GM23248 (cell line): ENCODE results near the gene SETD5. TPM values are rescaled to one million over a fixed set of nuclear protein-coding genes. Genes with fewer than 3 reads are reported as not detected.
A peak's percentile ranks its signal among the peaks of the same experiment; 100 is the strongest.

Experiments
- DNase-seq: peaks from one replicate; pipeline ENCODE4 v3.0.0-alpha.2; 2015
- H2AFZ ChIP-seq: fragments of 200-600 bp; sonication (generic); 2 replicates; pipeline ENCODE4 v1.6.1; 2016; ENCODE audit warnings: antibody characterized with exemption
- H3F3A ChIP-seq: fragments of 200-600 bp; sonication (generic); 2 replicates; pipeline ENCODE4 v1.6.1; 2016; ENCODE audit warnings: mild to moderate bottlenecking, antibody characterized with exemption, mixed run types; ENCODE audit not compliant: insufficient read depth
- H3K27ac ChIP-seq: fragments of 200-600 bp; sonication (generic); 2 replicates; pipeline ENCODE4 v1.5.1; 2016; ENCODE audit warnings: mild to moderate bottlenecking
- H3K27me3 ChIP-seq: fragments of 200-600 bp; sonication (generic); replicated peaks from 2 replicates; pipeline ENCODE4 v1.6.1; 2016; ENCODE audit warnings: mild to moderate bottlenecking; ENCODE audit not compliant: insufficient read depth
- H3K36me3 ChIP-seq: fragments of 200-600 bp; sonication (generic); 2 replicates; pipeline ENCODE4 v1.6.1; 2016; ENCODE audit warnings: low read depth, mild to moderate bottlenecking
- H3K4me1 ChIP-seq: fragments of 200-600 bp; sonication (generic); 2 replicates; pipeline ENCODE4 v1.6.1; 2016; ENCODE audit warnings: mild to moderate bottlenecking; ENCODE audit not compliant: insufficient read depth
- H3K4me2 ChIP-seq: fragments of 200-600 bp; sonication (generic); one replicate; pipeline ENCODE4 v1.6.1; 2016; ENCODE audit warnings: mild to moderate bottlenecking; ENCODE audit not compliant: unreplicated experiment
- H3K4me3 ChIP-seq: fragments of 200-600 bp; sonication (generic); 2 replicates; pipeline ENCODE4 v1.5.1; 2016; ENCODE audit warnings: mild to moderate bottlenecking
- H3K79me2 ChIP-seq: fragments of 200-600 bp; sonication (generic); 2 replicates; pipeline ENCODE4 v1.6.1; 2016; ENCODE audit warnings: mild to moderate bottlenecking; ENCODE audit not compliant: insufficient read depth
- H3K9ac ChIP-seq: fragments of 200-600 bp; sonication (generic); 2 replicates; pipeline ENCODE4 v1.6.1; 2016; ENCODE audit warnings: mild to moderate bottlenecking
- H3K9me2 ChIP-seq: fragments of 200-600 bp; sonication (generic); 2 replicates; pipeline ENCODE4 v1.6.1; 2016; ENCODE audit warnings: mixed run types, mild to moderate bottlenecking, moderate library complexity; ENCODE audit not compliant: insufficient read depth
- H3K9me3 ChIP-seq: fragments of 200-600 bp; sonication (generic); one replicate; pipeline ENCODE4 v1.6.1; 2017; ENCODE audit warnings: low read depth
- H4K20me1 ChIP-seq: fragments of 200-600 bp; sonication (generic); 2 replicates; pipeline ENCODE4 v1.6.0; 2016; ENCODE audit not compliant: insufficient read depth
- EZH2 ChIP-seq: fragments of 200-600 bp; sonication (generic); IDR thresholded peaks from 2 replicates; pipeline ENCODE4 v1.6.1; 2018; ENCODE audit warnings: antibody characterized with exemption, mild to moderate bottlenecking; ENCODE audit not compliant: insufficient read depth, poor library complexity, severe bottlenecking
- EZH2phosphoT487 ChIP-seq: fragments of 200-600 bp; sonication (generic); IDR thresholded peaks from 2 replicates; pipeline ENCODE4 v1.6.1; 2018; ENCODE audit warnings: antibody characterized with exemption, moderate library complexity, mild to moderate bottlenecking, low read depth; ENCODE audit not compliant: insufficient read depth
- WGBS, 2 experiments: methylation state at CpG; one replicate each; pipeline ENCODE4 v1.1.6; 2015 to 2017; ENCODE audit warnings: low lambda C conversion rate in 2 of 2, low coverage in 1 of 2; ENCODE audit errors: missing lambda C conversion rate in 2 of 2; 5-methylcytosine and 5-hydroxymethylcytosine counted together
- in situ Hi-C: fragments of 300-500 bp; cut with MboI; formaldehyde crosslinking; loops from 2 replicates; pipeline ENCODE4 v1.15.0; 2020
- polyA plus RNA-seq: library from polyadenylated mRNA; unstranded; fragments of >200 nt; fragmentation: Nextera tagmentation; extraction: Ambion mirVana; gene quantifications from 2 replicates; pipeline ENCODE4 v1.2.1, GENCODE V29; 2016
- total RNA-seq: library from RNA; depleted of rRNA; stranded (reverse); fragments of >200 nt; shearing (Covaris generic); gene quantifications from 2 replicates; pipeline ENCODE4 v1.2.3, GENCODE V29; 2014

SETD5 gene
- total and polyA plus RNA-seq, 2 experiments from 2014 or later, result 35.0 to 45.0 TPM

GRCh38 chr3:9392041-9392440, 5.4 kb upstream of the SETD5 start:
- Histone ChIP-seq H3K4me3 (no peak overlapping the region), H3K9me2 (no peaks in the 10 kb centered on the region), H3K36me3 (peaks cover 80% of the 10 kb centered on the region), H3F3A (peaks cover 76% of the 10 kb centered on the region), H3K4me2 (peak overlapping the region; percentile 1), H3K4me1 (peaks cover 37% of the 10 kb centered on the region), H4K20me1 (peaks cover 25% of the 10 kb centered on the region; the same call in 1 of the 2 replicates), H3K9me3 (no peaks in the 10 kb centered on the region), H3K27ac (0 out of 2 replicates have a peak overlapping the region, but pooled peaks have one; percentile 11), H2AFZ (no peak overlapping the region), H3K9ac (peak overlapping the region; percentile 96), H3K79me2 (peaks cover 91% of the 10 kb centered on the region), H3K27me3 (no peaks in the 10 kb centered on the region)
- in situ Hi-C loops, result no loop called here
- TF ChIP-seq EZH2phosphoT487 (no peak), EZH2 (no peak)
- DNase-seq, result no peak
- 56 to 59% methylated on average over 1 of the region's 1 CpG for WGBS, 2 experiments

- TF ChIP-seq EZH2, result no peak
- TF ChIP-seq EZH2phosphoT487, result no peak
- Histone ChIP-seq H3K4me1 (peaks cover 46% of the 10 kb centered on the region), H3K9me2 (no peaks in the 10 kb centered on the region), H2AFZ (no peak overlapping the region), H3K27ac (peak overlapping the region; percentile 99), H3K4me2 (peak overlapping the region; percentile 96), H3K4me3 (peak overlapping the region; percentile 79), H3K9ac (peak overlapping the region; percentile 96), H3K79me2 (peaks cover 85% of the 10 kb centered on the region), H4K20me1 (peaks cover 20% of the 10 kb centered on the region), H3K27me3 (no peaks in the 10 kb centered on the region), H3K9me3 (no peaks in the 10 kb centered on the region), H3F3A (peaks cover 68% of the 10 kb centered on the region), H3K36me3 (peaks cover 43% of the 10 kb centered on the region)
- peak; percentile 48 for DNase-seq
- in situ Hi-C loops, result no loop called here
- 2% methylated on average over 15 of the region's 15 CpGs for WGBS, 2 experiments
These were observed 1.7 kb upstream of the SETD5 start for GRCh38 chr3:9395570-9396300.

GRCh38 chr3:9396301-9396631, 1.1 kb upstream of the SETD5 start:
- in situ Hi-C loops, result no loop called here
- TF ChIP-seq EZH2phosphoT487, result no peak
- no peak for TF ChIP-seq EZH2
- peaks cover 85% of the 10 kb centered on the region for H3K79me2 ChIP-seq

GRCh38 chr3:9396632-9397331, 633 bp upstream of the SETD5 start:
- Histone ChIP-seq H3K9me3 (no peaks in the 10 kb centered on the region), H3K9ac (peak overlapping the region; percentile 96), H3K4me2 (no peak overlapping the region), H3K27me3 (no peaks in the 10 kb centered on the region), H3K4me3 (peak overlapping the region; percentile 79), H3K4me1 (peaks cover 55% of the 10 kb centered on the region), H3K27ac (peak overlapping the region; percentile 99), H3K9me2 (no peaks in the 10 kb centered on the region), H3K79me2 (peaks cover 85% of the 10 kb centered on the region), H3F3A (peaks cover 68% of the 10 kb centered on the region), H3K36me3 (peaks cover 34% of the 10 kb centered on the region), H2AFZ (no peak overlapping the region), H4K20me1 (peaks cover 24% of the 10 kb centered on the region)
- TF ChIP-seq EZH2phosphoT487 (no peak), EZH2 (no peak)
- 0 to 2% methylated on average over 24 to 71 of the region's 71 CpGs for WGBS, 2 experiments
- in situ Hi-C loops, result no loop called here
- DNase-seq, result peak; percentile 100

More at GRCh38 chr3:9396301-9396631, 1.1 kb upstream of the SETD5 start:
- no peaks in the 10 kb centered on the region for H3K27me3 ChIP-seq
- peaks cover 70% of the 10 kb centered on the region for H3F3A ChIP-seq
- peak overlapping the region; percentile 99 for H3K27ac ChIP-seq
- peaks cover 26% of the 10 kb centered on the region for H4K20me1 ChIP-seq
- WGBS, 2 experiments, result 1% methylated on average over 15 to 24 of the region's 25 CpGs
- no peak overlapping the region for H2AFZ ChIP-seq
- H3K4me1 ChIP-seq, result peaks cover 51% of the 10 kb centered on the region
- peak overlapping the region; percentile 79 for H3K4me3 ChIP-seq
- H3K4me2 ChIP-seq, result peak overlapping the region; percentile 96
- peaks cover 38% of the 10 kb centered on the region for H3K36me3 ChIP-seq
- DNase-seq, result peak; percentile 98
- peak overlapping the region; percentile 96 for H3K9ac ChIP-seq
- H3K9me3 ChIP-seq, result no peaks in the 10 kb centered on the region
- H3K9me2 ChIP-seq, result no peaks in the 10 kb centered on the region
